Activated T-helper 17 cell treated with anti-CD3 and anti-CD28 coated beads, Interleukin-2, amount 50 U/mL, for 72 hours (primary cell): ENCODE data around the gene POSTN. TPM values are rescaled to one million over a fixed set of nuclear protein-coding genes. Genes with fewer than 3 reads are reported as not detected.

Experiments
- ATAC-seq: fragments of 150-1000 bp; cut with Tn5 transposase; replicated peaks from 2 replicates; pipeline ENCODE4 v1.10.0; 2021; ENCODE audit warnings: mild to moderate bottlenecking, moderate library complexity
- H3K27ac Mint-ChIP-seq: one replicate; pipeline ENCODE4 v1.8.0; 2022; ENCODE audit warnings: mixed read lengths
- H3K27me3 Mint-ChIP-seq: one replicate; pipeline ENCODE4 v1.8.0; 2022; ENCODE audit warnings: mixed read lengths
- H3K36me3 Mint-ChIP-seq: one replicate; pipeline ENCODE4 v1.8.0; 2022; ENCODE audit warnings: low read depth, mild to moderate bottlenecking, mixed read lengths
- H3K4me1 Mint-ChIP-seq: one replicate; pipeline ENCODE4 v1.8.0; 2022; ENCODE audit warnings: mixed read lengths
- H3K4me3 Mint-ChIP-seq: one replicate; pipeline ENCODE4 v1.8.0; 2022; ENCODE audit warnings: mild to moderate bottlenecking, mixed read lengths
- H3K9me3 Mint-ChIP-seq: one replicate; pipeline ENCODE4 v1.8.0; 2022; ENCODE audit warnings: mixed read lengths
- total RNA-seq, 2 donors: library from RNA; stranded (reverse); gene quantifications; one replicate each; pipeline ENCODE4 v1.2.3, GENCODE V29; 2022

Gene POSTN
- not detected for total RNA-seq

GRCh38 chr13:37598597-37598996 lies at the start of gene POSTN:
TSS of gene POSTN (minus strand) at chr13:37598768. CDS start at chr13:37598726, 42 bp downstream.
- no peak for ATAC-seq
- no peaks in the 10 kb centered on the region for H3K4me1 Mint-ChIP-seq
- H3K4me3 Mint-ChIP-seq: no peak within 1 kb of the TSS
- no peaks in the 10 kb centered on the region for H3K9me3 Mint-ChIP-seq
- H3K27me3 Mint-ChIP-seq: no peaks in the 10 kb centered on the region
- H3K36me3 Mint-ChIP-seq: no peaks in the 10 kb centered on the region
- H3K27ac Mint-ChIP-seq: no peak within 1 kb of the TSS

GRCh38 chr13:37647031-37647650 lies 48.6 kb upstream of the POSTN start:
- Mint-ChIP-seq H3K36me3 (no peaks in the 10 kb centered on the region), H3K27ac (no peak overlapping the region), H3K27me3 (no peaks in the 10 kb centered on the region), H3K4me3 (no peak overlapping the region), H3K4me1 (no peaks in the 10 kb centered on the region), H3K9me3 (no peaks in the 10 kb centered on the region)
- no peak for ATAC-seq

- no peaks in the 10 kb centered on the region for H3K4me1 Mint-ChIP-seq
- H3K9me3 Mint-ChIP-seq: peaks cover 4% of the 10 kb centered on the region
Observed at GRCh38 chr13:37646531-37646930, 48.0 kb upstream of the POSTN start.

GRCh38 chr13:37645181-37645740 lies 46.7 kb upstream of the POSTN start:
- no peak overlapping the region for H3K4me3 Mint-ChIP-seq
- peaks cover 4% of the 10 kb centered on the region for H3K9me3 Mint-ChIP-seq
- no peaks in the 10 kb centered on the region for H3K36me3 Mint-ChIP-seq
- ATAC-seq: no peak
- no peaks in the 10 kb centered on the region for H3K27me3 Mint-ChIP-seq
- H3K27ac Mint-ChIP-seq: no peak overlapping the region
- no peaks in the 10 kb centered on the region for H3K4me1 Mint-ChIP-seq

More at GRCh38 chr13:37646531-37646930, 48.0 kb upstream of the POSTN start:
- Mint-ChIP-seq H3K36me3 (no peaks in the 10 kb centered on the region), H3K4me3 (no peak overlapping the region), H3K27ac (no peak overlapping the region), H3K27me3 (no peaks in the 10 kb centered on the region)
- ATAC-seq: no peak

- Mint-ChIP-seq H3K4me3 (no peak overlapping the region), H3K27ac (no peak overlapping the region), H3K36me3 (no peaks in the 10 kb centered on the region), H3K4me1 (no peaks in the 10 kb centered on the region), H3K27me3 (no peaks in the 10 kb centered on the region), H3K9me3 (peaks cover 4% of the 10 kb centered on the region)
- ATAC-seq: no peak
Observed at GRCh38 chr13:37641391-37641790, 42.8 kb upstream of the POSTN start.

- Mint-ChIP-seq H3K36me3 (no peaks in the 10 kb centered on the region), H3K9me3 (peaks cover 4% of the 10 kb centered on the region), H3K4me3 (no peak overlapping the region), H3K27ac (no peak overlapping the region), H3K4me1 (no peaks in the 10 kb centered on the region), H3K27me3 (no peaks in the 10 kb centered on the region)
- ATAC-seq: no peak
Observed at GRCh38 chr13:37640499-37640898, 41.9 kb upstream of the POSTN start.

GRCh38 chr13:37636701-37637100 lies 38.1 kb upstream of the POSTN start:
- no peaks in the 10 kb centered on the region for H3K27me3 Mint-ChIP-seq
- H3K4me3 Mint-ChIP-seq: no peak overlapping the region
- H3K4me1 Mint-ChIP-seq: no peaks in the 10 kb centered on the region
- ATAC-seq: no peak
- H3K36me3 Mint-ChIP-seq: no peaks in the 10 kb centered on the region
- no peak overlapping the region for H3K27ac Mint-ChIP-seq
- H3K9me3 Mint-ChIP-seq: peaks cover 1% of the 10 kb centered on the region

- Mint-ChIP-seq H3K27me3 (no peaks in the 10 kb centered on the region), H3K36me3 (no peaks in the 10 kb centered on the region), H3K4me3 (no peak overlapping the region), H3K9me3 (no peaks in the 10 kb centered on the region), H3K27ac (no peak overlapping the region), H3K4me1 (no peaks in the 10 kb centered on the region)
- no peak for ATAC-seq
Observed at GRCh38 chr13:37632294-37632693, 33.7 kb upstream of the POSTN start.

- Mint-ChIP-seq H3K27me3 (no peaks in the 10 kb centered on the region), H3K9me3 (no peaks in the 10 kb centered on the region), H3K4me1 (no peaks in the 10 kb centered on the region), H3K36me3 (no peaks in the 10 kb centered on the region), H3K4me3 (no peak overlapping the region), H3K27ac (no peak overlapping the region)
- ATAC-seq: no peak
Observed at GRCh38 chr13:37627428-37627827, 28.9 kb upstream of the POSTN start.

GRCh38 chr13:37621811-37622361 lies 23.3 kb upstream of the POSTN start:
- Mint-ChIP-seq H3K36me3 (no peaks in the 10 kb centered on the region), H3K9me3 (peaks cover 3% of the 10 kb centered on the region), H3K4me1 (no peaks in the 10 kb centered on the region), H3K4me3 (no peak overlapping the region), H3K27me3 (no peaks in the 10 kb centered on the region), H3K27ac (no peak overlapping the region)
- ATAC-seq: no peak

- no peak for ATAC-seq
- Mint-ChIP-seq H3K27me3 (no peaks in the 10 kb centered on the region), H3K36me3 (no peaks in the 10 kb centered on the region), H3K27ac (no peak overlapping the region), H3K4me1 (no peaks in the 10 kb centered on the region), H3K4me3 (no peak overlapping the region), H3K9me3 (peaks cover 3% of the 10 kb centered on the region)
Observed at GRCh38 chr13:37618554-37618953, 20.0 kb upstream of the POSTN start.

- Mint-ChIP-seq H3K9me3 (peaks cover 3% of the 10 kb centered on the region), H3K4me1 (no peaks in the 10 kb centered on the region), H3K36me3 (no peaks in the 10 kb centered on the region), H3K27ac (no peak overlapping the region), H3K4me3 (no peak overlapping the region), H3K27me3 (no peaks in the 10 kb centered on the region)
- no peak for ATAC-seq
Observed at GRCh38 chr13:37617173-37617572, 18.6 kb upstream of the POSTN start.

- Mint-ChIP-seq H3K4me1 (no peaks in the 10 kb centered on the region), H3K27ac (no peak overlapping the region), H3K27me3 (no peaks in the 10 kb centered on the region), H3K9me3 (peaks cover 3% of the 10 kb centered on the region), H3K4me3 (no peak overlapping the region), H3K36me3 (no peaks in the 10 kb centered on the region)
- no peak for ATAC-seq
Observed at GRCh38 chr13:37616131-37616530, 17.6 kb upstream of the POSTN start.

GRCh38 chr13:37615276-37615675 lies 16.7 kb upstream of the POSTN start:
- no peaks in the 10 kb centered on the region for H3K27me3 Mint-ChIP-seq
- H3K4me3 Mint-ChIP-seq: no peak overlapping the region
- H3K36me3 Mint-ChIP-seq: no peaks in the 10 kb centered on the region
- H3K4me1 Mint-ChIP-seq: no peaks in the 10 kb centered on the region
- no peak overlapping the region for H3K27ac Mint-ChIP-seq
- peaks cover 3% of the 10 kb centered on the region for H3K9me3 Mint-ChIP-seq
- ATAC-seq: no peak

GRCh38 chr13:37613638-37614037 lies 15.1 kb upstream of the POSTN start:
- no peaks in the 10 kb centered on the region for H3K36me3 Mint-ChIP-seq

More at GRCh38 chr13:37613638-37614037, 15.1 kb upstream of the POSTN start:
- Mint-ChIP-seq H3K9me3 (no peaks in the 10 kb centered on the region), H3K4me3 (no peak overlapping the region), H3K27ac (no peak overlapping the region), H3K4me1 (no peaks in the 10 kb centered on the region), H3K27me3 (no peaks in the 10 kb centered on the region)
- no peak for ATAC-seq
